HepG2 (cell line): ENCODE data around the gene GPC6. TPM values are rescaled to one million over a fixed set of nuclear protein-coding genes. Genes with fewer than 3 reads are reported as not detected.

Experiments
- ATF1 ChIP-seq: IDR thresholded peaks from 2 replicates; pipeline ENCODE4 v1.6.1; 2016; ENCODE audit warnings: mild to moderate bottlenecking, control low read depth
- ELF3 ChIP-seq: IDR thresholded peaks from 2 replicates; pipeline ENCODE4 v1.6.1; 2016; ENCODE audit warnings: missing genetic modification reagents, missing compliant biosample characterization
- FOXP4 ChIP-seq: sonication (generic); formaldehyde crosslinking; IDR thresholded peaks from 2 replicates; pipeline ENCODE4 v1.4.0; 2020; ENCODE audit warnings: missing genetic modification reagents
- KAT8 ChIP-seq: IDR thresholded peaks from 2 replicates; pipeline ENCODE4 v1.6.1; 2016; ENCODE audit warnings: missing genetic modification reagents, missing compliant biosample characterization
- KLF11 ChIP-seq: IDR thresholded peaks from 2 replicates; pipeline ENCODE4 v1.6.1; 2016; ENCODE audit warnings: missing compliant biosample characterization
- MIER3 ChIP-seq: IDR thresholded peaks from 2 replicates; pipeline ENCODE4 v1.6.1; 2016; ENCODE audit warnings: missing compliant biosample characterization, borderline replicate concordance
- POLR2A ChIP-seq, 2 experiments: IDR thresholded peaks; 2 replicates each; pipeline ENCODE4 v1.6.1; 2011; ENCODE audit warnings: low read depth in 2 of 2, low read length in 2 of 2, mild to moderate bottlenecking in 1 of 2, moderate library complexity in 1 of 2; ENCODE audit not compliant: insufficient read depth in 1 of 2
- RBM22 ChIP-seq: fragments of 200-400 bp; formaldehyde crosslinking; optimal IDR thresholded peaks from 2 replicates; pipeline ENCODE3; 2017; ENCODE audit warnings: mild to moderate bottlenecking, low read length, moderate library complexity
- SIN3A ChIP-seq: IDR thresholded peaks from 2 replicates; pipeline ENCODE4 v1.6.1; 2011; ENCODE audit warnings: low read depth, mild to moderate bottlenecking, control low read depth, low read length, borderline replicate concordance
- SOX13 ChIP-seq, 3 experiments: fragments of 450-650 bp in 1 of 3; sonication (generic) in 1 of 3; formaldehyde crosslinking in 1 of 3; IDR thresholded peaks in 2 of 3; conservative IDR thresholded peaks in 1 of 3; 2 replicates each; pipeline versions ENCODE4 v1.5.0 to v1.6.1; 2016 to 2020; ENCODE audit warnings: antibody characterized with exemption in 1 of 3, mild to moderate bottlenecking in 1 of 3, missing compliant biosample characterization in 1 of 3, missing genetic modification reagents in 1 of 3, moderate library complexity in 1 of 3
- SOX6 ChIP-seq, 2 experiments: fragments of 450-650 bp in 1 of 2; sonication (generic) in 1 of 2; formaldehyde crosslinking in 1 of 2; IDR thresholded peaks; 2 replicates each; pipeline versions ENCODE4 v1.4.0 to v1.6.1; 2017 to 2020; ENCODE audit warnings: antibody characterized with exemption in 1 of 2, mild to moderate bottlenecking in 1 of 2, missing genetic modification reagents in 1 of 2
- TEAD2 ChIP-seq: sonication (generic); formaldehyde crosslinking; IDR thresholded peaks from 2 replicates; pipeline ENCODE4 v1.9.0; 2021; ENCODE audit warnings: missing genetic modification reagents
- ZBTB2 ChIP-seq: sonication (generic); formaldehyde crosslinking; IDR thresholded peaks from 2 replicates; pipeline ENCODE4 v1.8.0; 2022; ENCODE audit warnings: low read depth, missing genetic modification reagents
- ZFP37 ChIP-seq: sonication (generic); formaldehyde crosslinking; IDR thresholded peaks from 2 replicates; pipeline ENCODE4 v1.4.0; 2020; ENCODE audit warnings: missing genetic modification reagents, borderline replicate concordance
- ZNF232 ChIP-seq: sonication (generic); formaldehyde crosslinking; IDR thresholded peaks from 2 replicates; pipeline ENCODE4 v1.4.0; 2020; ENCODE audit warnings: missing genetic modification reagents, borderline replicate concordance
- ZNF281 ChIP-seq: sonication (generic); formaldehyde crosslinking; IDR thresholded peaks from 2 replicates; pipeline ENCODE4 v1.4.0; 2020; ENCODE audit warnings: missing genetic modification reagents, borderline replicate concordance
- ZSCAN25 ChIP-seq: sonication (generic); formaldehyde crosslinking; IDR thresholded peaks from 2 replicates; pipeline ENCODE4 v1.8.0; 2022; ENCODE audit warnings: mild to moderate bottlenecking, missing genetic modification reagents
- ZSCAN9 ChIP-seq: IDR thresholded peaks from 2 replicates; pipeline ENCODE4 v1.6.1; 2016; ENCODE audit warnings: borderline replicate concordance
- polyA plus RNA-seq, 8 experiments: library from polyadenylated mRNA; depleted of rRNA in 3 of 8; stranded (reverse) in 7 of 8; unstranded in 1 of 8; fragments of >200 nt; fragmentation: Illumina TruSeq in 4 of 8; extraction: Trizol in 4 of 8; gene quantifications; 2 replicates each; pipeline versions ENCODE4 v1.2.1 to v1.2.3, GENCODE V29; 2011 to 2016; ENCODE audit warnings: low read depth in 4 of 8, missing spikeins in 1 of 8, mixed read lengths in 1 of 8; ENCODE audit not compliant: insufficient read depth in 1 of 8
- total RNA-seq, 5 experiments: library from RNA; depleted of rRNA; stranded (reverse); fragments of >200 nt; fragmentation: Illumina TruSeq; extraction: Trizol; gene quantifications; 2 replicates each; pipeline ENCODE4 v1.2.3, GENCODE V29; 2016; ENCODE audit warnings: low read depth in 1 of 5
- TF ChIP-seq, protein P1 (sequence below): sonication (generic); formaldehyde crosslinking; IDR thresholded peaks from 2 replicates; pipeline ENCODE4 v1.4.0; 2020; ENCODE audit warnings: mild to moderate bottlenecking, missing genetic modification reagents, borderline replicate concordance
- TF ChIP-seq, protein P2 (sequence below): sonication (generic); formaldehyde crosslinking; IDR thresholded peaks from 2 replicates; pipeline ENCODE4 v1.5.0; 2020; ENCODE audit warnings: missing genetic modification reagents

The GPC6 gene
- total and polyA plus RNA-seq, 2 of the 13 experiments (the other 11 are each of a cell fraction or from before 2014, with no cell fraction given), result 24.5 to 33.9 TPM

- TF ChIP-seq ZBTB2 (CRISPR knock-in tag), result no peak
- TF ChIP-seq POLR2A (IDR thresholded peaks at IDR 0.05; ENCODE audit: insufficient read depth in 1 of 2, low read depth in 2 of 2, low read length in 2 of 2), result 0 out of 4 replicates have a peak, but pooled peaks of 1 of the 2 experiments have one; percentile 12
- TF ChIP-seq TEAD2 (CRISPR knock-in tag), result no peak
- no peak for TF ChIP-seq ZFP37
- TF ChIP-seq ZNF232 (CRISPR knock-in tag), result 0 out of 2 replicates have a peak, but pooled peaks have one; percentile 5
- TF ChIP-seq ZNF281 (CRISPR knock-in tag), result peak; percentile 57; the same call in 1 of the 2 replicates
- TF ChIP-seq ZSCAN25 (CRISPR knock-in tag), result no peak
- TF ChIP-seq ZSCAN9 (CRISPR knock-in tag), result no peak
- no peak for TF ChIP-seq ELF3 (CRISPR knock-in tag)
- no peak for TF ChIP-seq MIER3 (CRISPR knock-in tag)
- TF ChIP-seq, protein P1, sequence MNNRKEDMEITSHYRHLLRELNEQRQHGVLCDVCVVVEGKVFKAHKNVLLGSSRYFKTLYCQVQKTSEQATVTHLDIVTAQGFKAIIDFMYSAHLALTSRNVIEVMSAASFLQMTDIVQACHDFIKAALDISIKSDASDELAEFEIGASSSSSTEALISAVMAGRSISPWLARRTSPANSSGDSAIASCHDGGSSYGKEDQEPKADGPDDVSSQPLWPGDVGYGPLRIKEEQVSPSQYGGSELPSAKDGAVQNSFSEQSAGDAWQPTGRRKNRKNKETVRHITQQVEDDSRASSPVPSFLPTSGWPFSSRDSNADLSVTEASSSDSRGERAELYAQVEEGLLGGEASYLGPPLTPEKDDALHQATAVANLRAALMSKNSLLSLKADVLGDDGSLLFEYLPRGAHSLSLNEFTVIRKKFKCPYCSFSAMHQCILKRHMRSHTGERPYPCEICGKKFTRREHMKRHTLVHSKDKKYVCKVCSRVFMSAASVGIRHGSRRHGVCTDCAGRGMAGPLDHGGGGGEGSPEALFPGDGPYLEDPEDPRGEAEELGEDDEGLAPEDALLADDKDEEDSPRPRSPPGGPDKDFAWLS (CRISPR knock-in tag), result no peak
- 0 out of 2 replicates have a peak, but pooled peaks have one; percentile 10 for TF ChIP-seq KLF11 (CRISPR knock-in tag)
- TF ChIP-seq KAT8 (CRISPR knock-in tag), result 0 out of 2 replicates have a peak, but pooled peaks have one; percentile 56
- no peak for TF ChIP-seq RBM22
- TF ChIP-seq, protein P2, sequence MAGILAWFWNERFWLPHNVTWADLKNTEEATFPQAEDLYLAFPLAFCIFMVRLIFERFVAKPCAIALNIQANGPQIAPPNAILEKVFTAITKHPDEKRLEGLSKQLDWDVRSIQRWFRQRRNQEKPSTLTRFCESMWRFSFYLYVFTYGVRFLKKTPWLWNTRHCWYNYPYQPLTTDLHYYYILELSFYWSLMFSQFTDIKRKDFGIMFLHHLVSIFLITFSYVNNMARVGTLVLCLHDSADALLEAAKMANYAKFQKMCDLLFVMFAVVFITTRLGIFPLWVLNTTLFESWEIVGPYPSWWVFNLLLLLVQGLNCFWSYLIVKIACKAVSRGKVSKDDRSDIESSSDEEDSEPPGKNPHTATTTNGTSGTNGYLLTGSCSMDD (CRISPR knock-in tag), result no peak
- no peak for TF ChIP-seq SOX13 (IDR thresholded peaks at IDR 0.05)
- peak in 1 of 2 experiments; percentile 32; a peak in 2 of 4 replicates for TF ChIP-seq SOX13 (CRISPR knock-in tag; conservative IDR thresholded peaks at IDR 0.05 in 1 of 2, IDR thresholded peaks at IDR 0.05 in 1 of 2)
- peak; percentile 5; the same call in 1 of the 2 replicates for TF ChIP-seq FOXP4 (CRISPR knock-in tag)
- TF ChIP-seq SIN3A, result 0 out of 2 replicates have a peak, but pooled peaks have one; percentile 25
- TF ChIP-seq ATF1 (CRISPR knock-in tag), result no peak
- no peak for TF ChIP-seq SOX6 (IDR thresholded peaks at IDR 0.05)
- 0 out of 2 replicates have a peak, but pooled peaks have one; percentile 15 for TF ChIP-seq SOX6 (CRISPR knock-in tag; IDR thresholded peaks at IDR 0.05)
Observed at GRCh38 chr13:93226065-93226622, 463 bp upstream of the GPC6 start (continued).
